ENCODE data around the gene ILKAP.

ILKAP gene

GRCh38 chr2:238149841-238150572 lies 53.5 kb downstream of the ILKAP start:
- no peak for DNase-seq

DNA sequence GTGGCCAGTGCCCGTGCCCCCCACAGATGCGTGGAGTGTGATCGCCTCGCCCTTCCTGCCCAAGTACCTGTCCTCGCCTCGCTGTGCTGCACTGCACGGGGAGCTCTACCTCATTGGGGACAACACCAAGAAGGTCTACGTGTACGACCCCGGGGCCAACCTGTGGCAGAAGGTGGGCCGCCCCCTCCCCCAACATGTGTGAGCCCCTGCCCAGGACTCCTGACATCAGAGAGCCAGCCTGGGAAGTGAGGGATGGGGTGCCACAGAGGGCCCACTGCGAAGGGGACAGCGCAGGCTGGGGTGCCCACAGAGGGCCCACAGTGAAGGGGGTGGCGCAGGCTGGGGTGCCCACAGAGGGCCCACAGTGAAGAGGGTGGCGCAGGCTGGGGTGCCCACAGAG lies 54.5 kb downstream of the ILKAP start:
- DNase-seq, result no peak

- DNase-seq, result no peak
These were observed 56.5 kb downstream of the ILKAP start for GRCh38 chr2:238146884-238147544.

- no peak for DNase-seq
These were observed 57.6 kb downstream of the ILKAP start for GRCh38 chr2:238145851-238146250.

GRCh38 chr2:238145046-238145445 lies 58.4 kb downstream of the ILKAP start:
- DNase-seq, result no peak

DNA sequence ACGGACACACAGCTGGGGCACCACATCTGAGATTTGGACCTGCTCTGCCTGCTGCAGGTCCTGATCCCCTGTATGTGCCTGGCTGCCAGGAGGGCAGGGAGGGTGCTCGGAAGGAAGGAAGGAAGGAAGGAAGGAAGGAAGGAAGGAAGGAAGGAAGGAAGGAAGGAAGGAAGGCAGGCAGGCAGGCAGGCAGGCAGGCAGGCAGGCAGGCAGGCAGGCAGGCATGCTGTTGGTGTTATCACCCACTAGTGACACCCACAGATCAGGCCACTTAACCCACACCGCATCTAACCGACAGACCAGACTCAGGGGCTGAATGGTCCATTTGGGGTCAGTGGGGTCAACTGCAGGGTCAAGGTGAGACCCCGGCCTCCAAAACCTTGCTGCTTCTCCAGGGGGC lies 59.2 kb downstream of the ILKAP start:
- DNase-seq, result no peak

- DNase-seq, result no peak
These were observed 60.1 kb downstream of the ILKAP start for GRCh38 chr2:238143239-238143951.

- DNase-seq, result no peak
These were observed 60.9 kb downstream of the ILKAP start for GRCh38 chr2:238142382-238143205.

- no peak for DNase-seq
These were observed 61.8 kb downstream of the ILKAP start for GRCh38 chr2:238141541-238142318.

- DNase-seq, result no peak
These were observed 62.6 kb downstream of the ILKAP start for GRCh38 chr2:238140721-238141540.

GRCh38 chr2:238140040-238140439 lies 63.5 kb downstream of the ILKAP start:
- DNase-seq, result no peak

GRCh38 chr2:238139196-238140039 lies 64.1 kb downstream of the ILKAP start:
- no peak for DNase-seq

DNA sequence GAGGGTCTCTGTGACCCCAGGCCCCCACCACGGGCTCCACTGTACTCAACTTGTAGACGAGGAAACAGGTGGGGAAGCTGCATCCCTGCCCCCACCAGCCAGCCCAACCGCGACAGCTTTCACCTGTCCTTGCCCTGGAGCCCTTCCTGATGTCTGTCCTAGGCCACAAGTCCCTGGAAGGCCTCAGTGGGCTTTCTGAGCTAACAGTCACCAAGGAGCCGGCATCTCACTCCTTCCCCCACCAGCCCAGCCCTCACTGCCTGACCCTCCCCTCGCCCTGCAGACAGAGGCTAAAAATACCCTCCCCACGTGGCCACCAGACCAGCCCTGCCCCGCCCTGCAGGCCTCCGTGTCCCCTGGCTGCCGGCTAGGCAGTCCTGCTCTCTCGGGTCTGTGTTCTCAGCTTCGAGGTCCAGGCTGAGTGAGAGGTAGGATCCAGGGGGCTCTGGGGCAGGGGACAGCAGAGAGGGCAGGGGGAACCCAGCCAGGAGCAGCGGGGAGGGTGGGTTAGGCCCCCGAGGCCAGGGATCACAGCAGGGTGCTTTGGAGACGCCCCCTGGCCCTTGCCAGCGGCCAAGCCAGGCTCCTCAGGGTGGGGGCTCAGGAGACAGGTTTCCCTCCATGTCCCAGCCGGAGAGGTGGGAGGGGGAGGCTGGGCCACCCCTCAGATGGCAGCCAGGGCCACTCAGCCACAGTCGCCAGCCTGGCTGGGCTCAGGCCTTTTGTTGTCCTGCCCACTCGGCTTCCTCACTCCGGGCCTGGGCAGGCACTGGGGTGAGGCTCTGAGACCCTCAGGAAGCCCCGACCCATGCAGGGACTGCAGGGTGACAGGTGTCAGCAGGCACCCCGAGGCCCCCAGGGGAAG lies 64.9 kb downstream of the ILKAP start, which contains the start of gene KLHL30:
TSS of gene KLHL30 (plus strand) at position 338 of the 865 bp plus-strand sequence. CDS start 2,087 bp downstream, outside the sequence.
- DNase-seq, result no peak

DNA sequence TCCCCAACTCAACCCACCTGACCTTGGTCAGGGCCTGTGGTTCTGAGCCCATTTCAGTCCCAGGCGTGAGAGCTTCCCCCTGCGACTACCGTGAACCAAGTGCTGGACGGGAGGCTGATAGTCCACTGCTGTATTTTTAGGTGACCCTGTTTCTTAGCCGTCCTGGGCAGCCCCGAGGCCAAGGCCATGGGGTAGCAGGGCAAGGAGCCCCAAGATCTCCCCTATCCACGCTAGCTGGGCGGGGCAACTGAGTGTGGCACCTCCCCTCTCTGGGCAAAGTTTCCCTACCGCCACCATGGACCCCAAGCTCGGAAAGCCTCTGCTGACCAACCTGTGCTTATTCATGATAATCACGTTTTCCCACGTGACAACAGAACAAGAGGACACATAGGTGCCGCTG lies 65.6 kb downstream of the ILKAP start:
- DNase-seq, result no peak

DNA sequence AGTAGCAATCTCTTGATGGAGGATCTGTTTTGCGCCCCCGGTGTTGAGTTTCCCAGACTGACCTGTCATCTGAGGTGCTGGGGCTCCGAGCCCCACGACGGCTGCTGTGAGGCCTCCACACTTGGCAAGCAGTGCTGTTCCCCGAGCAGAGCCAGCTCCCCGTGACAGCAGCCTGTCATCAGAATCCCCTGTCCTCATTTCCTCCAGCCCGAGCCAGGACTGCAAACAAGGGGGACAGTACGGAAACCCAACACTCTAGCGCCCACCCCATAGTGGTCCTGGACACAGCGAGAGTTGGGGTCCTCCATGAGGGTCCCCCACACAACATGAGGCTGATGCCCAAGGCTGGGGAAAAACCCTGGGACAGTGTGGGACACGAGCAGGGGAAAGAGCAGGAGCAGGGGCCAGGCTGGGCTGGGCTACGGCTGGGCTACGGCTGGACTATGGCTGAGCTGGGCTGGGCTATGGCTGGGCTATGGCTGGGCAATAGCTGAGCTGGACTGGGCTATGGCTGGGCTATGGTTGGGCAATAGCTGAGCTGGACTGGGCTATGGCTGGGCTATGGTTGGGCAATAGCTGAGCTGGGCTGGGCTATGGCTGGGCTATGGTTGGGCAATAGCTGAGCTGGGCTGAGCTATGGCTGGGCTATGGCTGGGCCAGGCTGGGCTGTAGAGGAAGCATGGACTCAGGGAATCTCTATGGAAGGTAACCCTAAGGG lies 66.5 kb downstream of the ILKAP start:
- DNase-seq, result no peak

GRCh38 chr2:238135601-238136150 lies 67.8 kb downstream of the ILKAP start:
- no peak for DNase-seq

GRCh38 chr2:238134393-238134785 lies 69.1 kb downstream of the ILKAP start:
- DNase-seq, result no peak
